Neural cell (in vitro differentiated cells): ENCODE measurements around the gene GNL2. TPM values are rescaled to one million over a fixed set of nuclear protein-coding genes. Genes with fewer than 3 reads are reported as not detected.

Source experiments
- H2AFZ ChIP-seq: fragments of 200-600, 300-800 bp; sonication (generic), shearing (Covaris generic); 2 replicates; pipeline ENCODE4 v1.6.0; 2014; ENCODE audit warnings: low read depth, mild to moderate bottlenecking, antibody characterized with exemption, low read length, moderate library complexity
- H3F3A ChIP-seq: fragments of 200-600 bp; shearing (Covaris generic); 2 replicates; pipeline ENCODE4 v1.6.1; 2016; ENCODE audit warnings: mild to moderate bottlenecking, moderate library complexity, mixed read lengths, antibody characterized with exemption, low read length; ENCODE audit not compliant: insufficient read depth, poor library complexity, severe bottlenecking
- H3K27ac ChIP-seq: fragments of 200-600, 300-800 bp; sonication (generic), shearing (Covaris generic); 2 replicates; pipeline ENCODE4 v1.5.1; 2014; ENCODE audit warnings: mild to moderate bottlenecking, low read length, moderate library complexity
- H3K27me3 ChIP-seq: fragments of 300-800, 200-600 bp; sonication (generic), shearing (Covaris generic); 2 replicates; pipeline ENCODE4 v1.6.0; 2014; ENCODE audit warnings: mild to moderate bottlenecking, low read depth, low read length, moderate library complexity; ENCODE audit not compliant: insufficient read depth
- H3K36me3 ChIP-seq: fragments of 300-800, 200-600 bp; sonication (generic), shearing (Covaris generic); 2 replicates; pipeline ENCODE4 v1.5.1; 2014; ENCODE audit warnings: mild to moderate bottlenecking, antibody characterized with exemption, low read length, moderate library complexity; ENCODE audit not compliant: insufficient read depth
- H3K4me2 ChIP-seq: fragments of 300-800, 200-600 bp; sonication (generic), shearing (Covaris generic); 2 replicates; pipeline ENCODE4 v1.6.0; 2014; ENCODE audit warnings: mild to moderate bottlenecking, low read length
- H3K4me3 ChIP-seq: fragments of 300-800, 200-600 bp; sonication (generic), shearing (Covaris generic); 2 replicates; pipeline ENCODE4 v1.5.1; 2014; ENCODE audit warnings: mild to moderate bottlenecking, low read length, moderate library complexity
- H3K79me2 ChIP-seq: fragments of 200-600 bp; shearing (Covaris generic); replicated peaks from 2 replicates; pipeline ENCODE4 v1.6.0; 2014; ENCODE audit warnings: mild to moderate bottlenecking, low read length, moderate library complexity; ENCODE audit not compliant: insufficient read depth
- H3K9ac ChIP-seq: fragments of 300-800, 200-600 bp; sonication (generic), shearing (Covaris generic); 2 replicates; pipeline ENCODE4 v1.6.1; 2016; ENCODE audit warnings: mild to moderate bottlenecking, low read length, mixed read lengths
- H3K9me2 ChIP-seq: fragments of 200-600 bp; shearing (Covaris generic); 2 replicates; pipeline ENCODE4 v1.6.1; 2016; ENCODE audit warnings: mild to moderate bottlenecking, low read length, mixed read lengths; ENCODE audit not compliant: insufficient read depth
- H3K9me3 ChIP-seq: fragments of 200-600, 300-800 bp; sonication (generic), shearing (Covaris generic); 2 replicates; pipeline ENCODE4 v1.6.1; 2016; ENCODE audit warnings: mild to moderate bottlenecking, mixed run types, low read length, moderate library complexity, mixed read lengths
- H4K20me1 ChIP-seq: fragments of 200-600 bp; shearing (Covaris generic); 2 replicates; pipeline ENCODE4 v1.6.1; 2016; ENCODE audit warnings: mild to moderate bottlenecking, mixed run types; ENCODE audit not compliant: insufficient read depth
- EP300 ChIP-seq: fragments of 450-650 bp; conservative IDR thresholded peaks from 2 replicates; pipeline ENCODE4 v1.6.1; 2014; ENCODE audit warnings: antibody characterized with exemption, mild to moderate bottlenecking, moderate library complexity; ENCODE audit not compliant: poor library complexity, severe bottlenecking
- EZH2 ChIP-seq: fragments of 200-600, 300-800 bp; shearing (Covaris generic), sonication (generic); IDR thresholded peaks from 2 replicates; pipeline ENCODE4 v1.6.1; 2014; ENCODE audit warnings: antibody characterized with exemption, low read length, borderline replicate concordance, mild to moderate bottlenecking; ENCODE audit not compliant: insufficient read depth, poor library complexity, severe bottlenecking
- MXI1 ChIP-seq: fragments of 450-650 bp; conservative IDR thresholded peaks from 2 replicates; pipeline ENCODE4 v1.6.1; 2014; ENCODE audit warnings: antibody characterized with exemption, mild to moderate bottlenecking; ENCODE audit not compliant: poor library complexity, severe bottlenecking
- POLR2AphosphoS5 ChIP-seq: IDR thresholded peaks from 2 replicates; pipeline ENCODE4 v1.6.1; 2012
- RAD21 ChIP-seq: fragments of 450-650 bp; conservative IDR thresholded peaks from 2 replicates; pipeline ENCODE4 v1.6.1; 2014; ENCODE audit warnings: antibody characterized with exemption, mild to moderate bottlenecking, moderate library complexity
- REST ChIP-seq: IDR thresholded peaks from 2 replicates; pipeline ENCODE4 v1.6.1; 2012; ENCODE audit warnings: borderline replicate concordance
- SMC3 ChIP-seq: fragments of 450-650 bp; conservative IDR thresholded peaks from 2 replicates; pipeline ENCODE4 v1.6.1; 2014; ENCODE audit warnings: antibody characterized with exemption, mild to moderate bottlenecking, moderate library complexity; ENCODE audit not compliant: poor library complexity
- TAF1 ChIP-seq: IDR thresholded peaks from 2 replicates; pipeline ENCODE4 v1.6.1; 2012; ENCODE audit warnings: low read depth
- polyA plus RNA-seq: library from polyadenylated mRNA; depleted of rRNA; stranded (reverse); fragments of >200 nt; gene quantifications from 2 replicates; pipeline ENCODE4 v1.2.3, GENCODE V29; 2014
- TF ChIP-seq, protein P1 (sequence below): fragments of 450-650 bp; IDR thresholded peaks from 2 replicates; pipeline ENCODE4 v1.5.1; 2014; ENCODE audit warnings: antibody characterized with exemption, mild to moderate bottlenecking, moderate library complexity; ENCODE audit not compliant: poor library complexity, severe bottlenecking

The GNL2 gene
- polyA plus RNA-seq, 1 donor from 2014 or later = 31.7 TPM

GRCh38 chr1:37630426-37631028, 34.8 kb upstream of the GNL2 start:
- Histone ChIP-seq H2AFZ (no peak overlapping the region), H4K20me1 (no peaks in the 10 kb centered on the region), H3K79me2 (no peaks in the 10 kb centered on the region), H3K4me3 (no peak overlapping the region), H3K9ac (no peak overlapping the region), H3K36me3 (no peaks in the 10 kb centered on the region), H3K4me2 (no peak overlapping the region), H3K9me3 (no peaks in the 10 kb centered on the region), H3F3A (no peaks in the 10 kb centered on the region), H3K27ac (no peak overlapping the region), H3K27me3 (peaks cover 38% of the 10 kb centered on the region), H3K9me2 (no peaks in the 10 kb centered on the region)
- no peak for TF ChIP-seq TAF1
- no peak for TF ChIP-seq REST
- TF ChIP-seq SMC3 = no peak
- TF ChIP-seq RAD21 = no peak
- no peak for TF ChIP-seq EP300
- TF ChIP-seq, protein P1, sequence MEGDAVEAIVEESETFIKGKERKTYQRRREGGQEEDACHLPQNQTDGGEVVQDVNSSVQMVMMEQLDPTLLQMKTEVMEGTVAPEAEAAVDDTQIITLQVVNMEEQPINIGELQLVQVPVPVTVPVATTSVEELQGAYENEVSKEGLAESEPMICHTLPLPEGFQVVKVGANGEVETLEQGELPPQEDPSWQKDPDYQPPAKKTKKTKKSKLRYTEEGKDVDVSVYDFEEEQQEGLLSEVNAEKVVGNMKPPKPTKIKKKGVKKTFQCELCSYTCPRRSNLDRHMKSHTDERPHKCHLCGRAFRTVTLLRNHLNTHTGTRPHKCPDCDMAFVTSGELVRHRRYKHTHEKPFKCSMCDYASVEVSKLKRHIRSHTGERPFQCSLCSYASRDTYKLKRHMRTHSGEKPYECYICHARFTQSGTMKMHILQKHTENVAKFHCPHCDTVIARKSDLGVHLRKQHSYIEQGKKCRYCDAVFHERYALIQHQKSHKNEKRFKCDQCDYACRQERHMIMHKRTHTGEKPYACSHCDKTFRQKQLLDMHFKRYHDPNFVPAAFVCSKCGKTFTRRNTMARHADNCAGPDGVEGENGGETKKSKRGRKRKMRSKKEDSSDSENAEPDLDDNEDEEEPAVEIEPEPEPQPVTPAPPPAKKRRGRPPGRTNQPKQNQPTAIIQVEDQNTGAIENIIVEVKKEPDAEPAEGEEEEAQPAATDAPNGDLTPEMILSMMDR = no peak
- no peak for TF ChIP-seq EZH2
- TF ChIP-seq POLR2AphosphoS5 = no peak
- TF ChIP-seq MXI1 = no peak

GRCh38 chr1:37629726-37630425, 34.1 kb upstream of the GNL2 start:
- no peaks in the 10 kb centered on the region for H3K9me2 ChIP-seq
- H3F3A ChIP-seq = no peaks in the 10 kb centered on the region
- no peaks in the 10 kb centered on the region for H3K36me3 ChIP-seq
- H2AFZ ChIP-seq = no peak overlapping the region
- no peaks in the 10 kb centered on the region for H3K79me2 ChIP-seq
- no peak overlapping the region for H3K4me3 ChIP-seq
- peaks cover 32% of the 10 kb centered on the region for H3K27me3 ChIP-seq
- no peaks in the 10 kb centered on the region for H3K9me3 ChIP-seq
- no peak for TF ChIP-seq POLR2AphosphoS5
- no peak for TF ChIP-seq EZH2
- no peak for TF ChIP-seq SMC3
- no peak for TF ChIP-seq REST
- TF ChIP-seq MXI1 = no peak
- TF ChIP-seq RAD21 = no peak
- no peak for TF ChIP-seq EP300
- H3K4me2 ChIP-seq = no peak overlapping the region
- H3K27ac ChIP-seq = no peak overlapping the region
- no peaks in the 10 kb centered on the region for H4K20me1 ChIP-seq
- H3K9ac ChIP-seq = no peak overlapping the region
